ENCODE measurements around the gene ABO.

DNA sequence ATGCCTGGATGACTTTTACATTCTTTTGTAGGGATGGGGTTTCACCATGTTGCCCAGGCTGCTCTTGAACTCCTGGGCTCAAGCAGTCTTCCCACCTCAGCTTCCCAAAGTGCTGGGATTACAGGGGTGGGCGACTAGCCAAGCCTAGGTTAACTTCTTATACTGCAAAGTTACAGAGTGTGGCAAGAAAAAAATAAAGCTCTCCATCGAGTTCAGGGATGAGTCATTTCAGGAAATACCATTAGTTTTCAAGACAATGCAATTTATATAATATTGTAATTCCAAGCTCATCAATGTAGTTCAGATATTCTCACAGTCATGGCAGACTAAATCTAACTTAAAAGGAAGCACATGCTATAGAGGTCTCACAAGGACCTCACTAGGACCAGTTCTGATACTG lies 11.5 kb upstream of the ABO start:
- TF ChIP-seq, protein P1, sequence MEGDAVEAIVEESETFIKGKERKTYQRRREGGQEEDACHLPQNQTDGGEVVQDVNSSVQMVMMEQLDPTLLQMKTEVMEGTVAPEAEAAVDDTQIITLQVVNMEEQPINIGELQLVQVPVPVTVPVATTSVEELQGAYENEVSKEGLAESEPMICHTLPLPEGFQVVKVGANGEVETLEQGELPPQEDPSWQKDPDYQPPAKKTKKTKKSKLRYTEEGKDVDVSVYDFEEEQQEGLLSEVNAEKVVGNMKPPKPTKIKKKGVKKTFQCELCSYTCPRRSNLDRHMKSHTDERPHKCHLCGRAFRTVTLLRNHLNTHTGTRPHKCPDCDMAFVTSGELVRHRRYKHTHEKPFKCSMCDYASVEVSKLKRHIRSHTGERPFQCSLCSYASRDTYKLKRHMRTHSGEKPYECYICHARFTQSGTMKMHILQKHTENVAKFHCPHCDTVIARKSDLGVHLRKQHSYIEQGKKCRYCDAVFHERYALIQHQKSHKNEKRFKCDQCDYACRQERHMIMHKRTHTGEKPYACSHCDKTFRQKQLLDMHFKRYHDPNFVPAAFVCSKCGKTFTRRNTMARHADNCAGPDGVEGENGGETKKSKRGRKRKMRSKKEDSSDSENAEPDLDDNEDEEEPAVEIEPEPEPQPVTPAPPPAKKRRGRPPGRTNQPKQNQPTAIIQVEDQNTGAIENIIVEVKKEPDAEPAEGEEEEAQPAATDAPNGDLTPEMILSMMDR (IDR thresholded peaks at IDR 0.05) = no peak
- no peak for TF ChIP-seq POLR2A (IDR thresholded peaks at IDR 0.05)
